PC-3 (cell line): Measurements from ENCODE around the gene KIAA0513. TPM values are rescaled to one million over a fixed set of nuclear protein-coding genes. Genes with fewer than 3 reads are reported as not detected.
A peak's percentile ranks its signal among the peaks of the same experiment; 100 is the strongest.

Experiments used
- ATAC-seq: fragments of 200-7000 bp; cut with Tn5 transposase; 2 replicates; pipeline ENCODE4 v1.9.1; 2020; ENCODE audit warnings: mild to moderate bottlenecking, moderate library complexity
- BruUV-seq: library from RNA; stranded (reverse); fragments of 400-500 nt; replicated peaks from 2 replicates; lab custom pipeline; 2021; lab: Mats Ljungman, UMichigan
- CTCF ChIA-PET: fragments of 300-600 bp; sonication (Branson Sonifier 250); formaldehyde crosslinking; loops from one replicate; lab custom pipeline; 2022; ENCODE audit warnings: antibody characterized with exemption; lab: Charles Lee
- POLR2A ChIA-PET: fragments of 300-600 bp; sonication (Branson Sonifier 250); formaldehyde crosslinking; loops from one replicate; lab custom pipeline; 2022; ENCODE audit warnings: antibody characterized with exemption; ENCODE audit not compliant: unreplicated experiment; lab: Charles Lee
- DNase-seq: peaks from one replicate; pipeline ENCODE4 v3.0.0-alpha.2; 2015
- H2AFZ ChIP-seq: fragments of 300-600 bp; sonication (generic); 2 replicates; pipeline ENCODE4 v1.6.0; 2016; ENCODE audit warnings: antibody characterized with exemption, low read length
- H3F3A ChIP-seq: fragments of 300-600 bp; sonication (generic); one replicate; pipeline ENCODE4 v1.6.0; 2017; ENCODE audit warnings: antibody characterized with exemption, low read length, control low read depth, mild to moderate bottlenecking; ENCODE audit not compliant: unreplicated experiment
- H3K27ac ChIP-seq: fragments of 300-600 bp; sonication (generic); 2 replicates; pipeline ENCODE4 v1.5.1; 2016; ENCODE audit warnings: mild to moderate bottlenecking, low read length
- H3K27me3 ChIP-seq: fragments of 300-600 bp; sonication (generic); 2 replicates; pipeline ENCODE4 v1.6.1; 2016; ENCODE audit warnings: low read length, mixed read lengths
- H3K36me3 ChIP-seq: fragments of 300-600 bp; sonication (generic); 2 replicates; pipeline ENCODE4 v1.6.1; 2016; ENCODE audit warnings: low read depth, mixed run types, low read length, mixed read lengths
- H3K4me1 ChIP-seq: fragments of 300-600 bp; sonication (generic); 2 replicates; pipeline ENCODE4 v1.5.1; 2016; ENCODE audit warnings: low read length; ENCODE audit not compliant: insufficient read depth
- H3K4me2 ChIP-seq: fragments of 300-600 bp; sonication (generic); 2 replicates; pipeline ENCODE4 v1.6.0; 2016; ENCODE audit warnings: low read length
- H3K4me3 ChIP-seq: fragments of 300-600 bp; sonication (generic); 2 replicates; pipeline ENCODE4 v1.5.1; 2016; ENCODE audit warnings: mild to moderate bottlenecking, low read length, mixed read lengths
- H3K79me2 ChIP-seq: fragments of 300-600 bp; sonication (generic); 2 replicates; pipeline ENCODE4 v1.6.1; 2017; ENCODE audit warnings: low read length, mixed read lengths
- H3K9ac ChIP-seq: fragments of 300-600 bp; sonication (generic); 2 replicates; pipeline ENCODE4 v1.6.0; 2016; ENCODE audit warnings: mild to moderate bottlenecking, low read length
- H3K9me2 ChIP-seq: fragments of 300-600 bp; sonication (generic); replicated peaks from 2 replicates; pipeline ENCODE4 v1.6.1; 2016; ENCODE audit warnings: mixed run types, low read length, mixed read lengths
- H3K9me3 ChIP-seq: fragments of 300-600 bp; sonication (generic); 2 replicates; pipeline ENCODE4 v1.6.1; 2016; ENCODE audit warnings: low read length, mixed read lengths
- H4K20me1 ChIP-seq: fragments of 300-600 bp; sonication (generic); 2 replicates; pipeline ENCODE4 v1.6.1; 2016; ENCODE audit warnings: low read length, mixed read lengths
- CTCF ChIP-seq: fragments of 300-600 bp; sonication (generic); conservative IDR thresholded peaks from 2 replicates; pipeline ENCODE4 v1.5.1; 2017; ENCODE audit warnings: antibody characterized with exemption, low read depth, mild to moderate bottlenecking, low read length
- EZH2 ChIP-seq: fragments of 300-600 bp; sonication (generic); IDR thresholded peaks from one replicate; pipeline ENCODE4 v1.6.1; 2017; ENCODE audit warnings: antibody characterized with exemption, mild to moderate bottlenecking, low read length; ENCODE audit not compliant: unreplicated experiment
- EZH2phosphoT487 ChIP-seq: fragments of 300-600 bp; sonication (generic); IDR thresholded peaks from 2 replicates; pipeline ENCODE4 v1.6.1; 2018; ENCODE audit warnings: mild to moderate bottlenecking, antibody characterized with exemption, low read length, borderline replicate concordance
- intact Hi-C: fragments of 100-400 bp; cut with micrococcal nuclease; formaldehyde crosslinking; loops from 2 replicates; pipeline ENCODE4 v1.9.0; 2023
- total RNA-seq: library from RNA; depleted of rRNA; stranded (reverse); fragments of >200 nt; gene quantifications from 2 replicates; pipeline ENCODE4 v1.2.3, GENCODE V29; 2014

The KIAA0513 gene
- total RNA-seq, 1 experiment from 2014 or later, result 7.8 TPM

- no TSS peak for BruUV-seq
- Histone ChIP-seq H2AFZ (no peak overlapping the region; the same call in 1 of the 2 replicates), H3K36me3 (no peaks in the 10 kb centered on the region), H3K9me2 (no peaks in the 10 kb centered on the region), H3K4me2 (peak overlapping the region; percentile 89), H3K79me2 (0 out of 2 replicates have a peak, but pooled peaks cover 6% of the 10 kb centered on the region), H3F3A (no peaks in the 10 kb centered on the region), H3K4me3 (peak overlapping the region; percentile 79), H3K27me3 (no peaks in the 10 kb centered on the region), H3K27ac (no peak overlapping the region), H3K9me3 (no peaks in the 10 kb centered on the region), H3K4me1 (peaks cover 46% of the 10 kb centered on the region), H3K9ac (peak overlapping the region; percentile 72; the same call in 1 of the 2 replicates), H4K20me1 (no peaks in the 10 kb centered on the region)
- intact Hi-C loops, result loop anchor here (2.0 kb wide), 1 partner anchor 32 kb away; no protein-coding TSS in a partner anchor
- DNase-seq, result peak; percentile 19
- ChIA-PET CTCF (no interaction called here), POLR2A (interaction anchor here (1.2 kb wide), 1 partner anchor 16 kb away, joined by 6 read pairs; no protein-coding TSS in a partner anchor)
- ATAC-seq, result no peak
- TF ChIP-seq CTCF (no peak), EZH2phosphoT487 (no peak), EZH2 (no peak)
Measured at GRCh38 chr16:85026703-85027102, 892 bp upstream of the KIAA0513 start.

- Histone ChIP-seq H3K4me1 (peaks cover 46% of the 10 kb centered on the region), H3K9ac (peak overlapping the region; percentile 72), H3F3A (no peaks in the 10 kb centered on the region), H3K4me3 (peak overlapping the region; percentile 79), H3K27me3 (no peaks in the 10 kb centered on the region), H3K9me2 (no peaks in the 10 kb centered on the region), H3K4me2 (peak overlapping the region; percentile 89), H3K79me2 (0 out of 2 replicates have a peak, but pooled peaks cover 6% of the 10 kb centered on the region), H3K36me3 (no peaks in the 10 kb centered on the region), H4K20me1 (no peaks in the 10 kb centered on the region), H2AFZ (peak overlapping the region; percentile 75), H3K9me3 (no peaks in the 10 kb centered on the region), H3K27ac (peak overlapping the region; percentile 84)
- TF ChIP-seq EZH2, result no peak
- TF ChIP-seq EZH2phosphoT487, result no peak
- TF ChIP-seq CTCF, result 0 out of 2 replicates have a peak, but pooled peaks have one; percentile 22
- intact Hi-C loops, result loop anchor here (2.0 kb wide), 2 partner anchors 17 to 33 kb away; partner anchors contain the start of gene ZDHHC7
- no TSS peak for BruUV-seq
- ATAC-seq (peak; percentile 3), DNase-seq (no peak)
- POLR2A ChIA-PET, result no interaction called here
- CTCF ChIA-PET, result interaction anchor here (0.6 kb wide), 1 partner anchor 23 kb away, joined by 10 read pairs; no protein-coding TSS in a partner anchor
Measured at GRCh38 chr16:85027958-85028684, 526 bp downstream of the KIAA0513 start.
